OCI-LY1 (cell line): ENCODE measurements around the gene JAKMIP2.

Source experiments
- CTCF ChIP-seq: fragments of 200-600 bp; sonication (generic), shearing (Covaris generic); IDR thresholded peaks from 2 replicates; pipeline ENCODE4 v1.5.1; 2017; ENCODE audit warnings: mild to moderate bottlenecking, antibody characterized with exemption, low read length, moderate library complexity, mixed read lengths
- EZH2 ChIP-seq: fragments of 200-600 bp; sonication (generic), shearing (Covaris generic); IDR thresholded peaks from 2 replicates; pipeline ENCODE4 v1.8.0; 2017; ENCODE audit warnings: borderline replicate concordance, mixed run types, mild to moderate bottlenecking, antibody characterized with exemption, low read length, moderate library complexity, mixed read lengths

DNA sequence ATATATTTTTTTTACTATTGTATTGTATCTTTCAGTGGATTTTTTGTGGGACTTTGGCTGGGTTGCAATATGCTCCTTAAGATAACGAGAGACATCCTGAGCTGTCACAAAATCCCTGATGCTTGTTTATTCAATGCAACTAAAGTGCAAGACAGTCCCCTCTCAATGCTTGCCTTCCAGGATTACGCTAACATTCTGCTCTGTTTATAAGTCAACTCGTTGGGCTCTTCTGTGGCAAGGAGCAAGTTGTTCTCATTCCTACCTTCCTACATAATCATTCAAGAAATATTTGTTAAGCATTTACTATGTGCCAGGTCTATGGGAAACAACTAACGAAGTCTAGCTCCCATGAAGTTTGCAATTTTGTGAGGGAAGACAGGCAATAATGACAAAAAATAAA lies 40.4 kb downstream of the JAKMIP2 start:
- no peak for TF ChIP-seq CTCF
- TF ChIP-seq EZH2, result no peak
